ENCODE measurements around the gene CCDC188.

The CCDC188 gene

DNA sequence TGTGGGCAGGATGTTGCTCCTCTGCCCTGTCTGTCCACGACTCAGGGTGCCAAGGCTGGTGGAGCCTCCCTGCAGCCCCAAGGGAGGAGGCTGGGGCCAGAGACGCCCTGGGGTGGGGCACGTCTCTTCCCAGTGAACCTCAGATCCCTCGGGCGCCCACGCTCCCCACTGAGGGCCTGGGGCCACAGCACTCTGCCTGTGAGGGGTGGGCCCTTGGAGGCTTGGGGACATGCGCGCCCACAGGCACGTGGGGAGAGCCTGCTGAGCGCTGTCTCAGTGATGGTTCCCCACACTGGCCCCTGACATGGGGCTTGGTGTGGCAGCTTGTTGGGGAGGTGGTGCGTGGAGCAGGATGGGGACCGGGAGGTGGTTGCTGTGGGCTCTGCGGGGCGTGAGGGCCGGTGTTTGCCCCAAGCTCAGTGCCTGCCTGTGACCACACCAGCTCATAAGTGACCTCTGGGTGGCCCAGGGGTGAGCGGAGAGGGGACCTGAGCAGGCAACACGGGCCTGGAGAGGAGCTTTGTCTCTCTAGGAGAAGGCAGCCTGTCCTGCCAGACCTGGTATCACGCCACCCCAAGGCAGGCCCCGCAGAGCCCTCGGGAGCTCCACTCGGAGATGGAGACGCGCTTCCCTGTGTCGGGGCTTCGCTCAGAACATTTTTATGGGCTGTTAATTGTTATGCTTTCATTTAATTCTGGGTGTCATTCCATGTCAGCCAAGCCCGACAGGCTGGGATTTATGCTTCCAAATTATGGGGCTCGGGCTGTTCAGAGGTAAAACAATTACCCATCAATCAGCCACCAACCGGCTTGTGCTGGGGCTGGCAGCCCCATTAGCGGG is 27.4 kb upstream of the CCDC188 start:
- Histone ChIP-seq H3K9ac (ENCODE audit: low read depth in 1 of 2, low read length in 2 of 2) (no peak overlapping the region), H3K4me3 (ENCODE audit: low read length in 2 of 2) (no peak overlapping the region), H3K27ac (ENCODE audit: low read depth in 2 of 2, low read length in 2 of 2) (no peak overlapping the region)

GRCh38 chr22:20177217-20177911 is 26.5 kb upstream of the CCDC188 start:
- no peaks in the 10 kb centered on the region for H3K36me3 ChIP-seq (ENCODE audit: control insufficient read depth in 2 of 2, insufficient read depth in 2 of 2, low read length in 2 of 2)
- H3K4me3 ChIP-seq (ENCODE audit: low read length in 2 of 2) = no peak overlapping the region
- no peak overlapping the region for H3K27ac ChIP-seq (ENCODE audit: low read depth in 2 of 2, low read length in 2 of 2)
- H3K27me3 ChIP-seq (ENCODE audit: control insufficient read depth in 2 of 2, insufficient read depth in 2 of 2, low read length in 2 of 2) = peaks cover 0 to 2% of the 10 kb centered on the region in 2 donors
- no peaks in the 10 kb centered on the region for H3K9me3 ChIP-seq (ENCODE audit: control insufficient read depth in 2 of 2, low read length in 2 of 2)
- H3K9ac ChIP-seq (ENCODE audit: low read depth in 1 of 2, low read length in 2 of 2) = no peak overlapping the region
- no peaks in the 10 kb centered on the region for H3K4me1 ChIP-seq (ENCODE audit: control insufficient read depth in 2 of 2, insufficient read depth in 2 of 2, low read length in 2 of 2)

More for the DNA sequence above, 27.4 kb upstream of the CCDC188 start:
- H3K27me3 ChIP-seq (ENCODE audit: control insufficient read depth in 2 of 2, insufficient read depth in 2 of 2, low read length in 2 of 2) = peaks cover 0 to 2% of the 10 kb centered on the region in 2 donors
- no peaks in the 10 kb centered on the region for H3K9me3 ChIP-seq (ENCODE audit: control insufficient read depth in 2 of 2, low read length in 2 of 2)
- no peaks in the 10 kb centered on the region for H3K4me1 ChIP-seq (ENCODE audit: control insufficient read depth in 2 of 2, insufficient read depth in 2 of 2, low read length in 2 of 2)
- H3K36me3 ChIP-seq (ENCODE audit: control insufficient read depth in 2 of 2, insufficient read depth in 2 of 2, low read length in 2 of 2) = no peaks in the 10 kb centered on the region

GRCh38 chr22:20176421-20177085 is 25.7 kb upstream of the CCDC188 start:
- peaks cover 0 to 2% of the 10 kb centered on the region in 2 donors for H3K27me3 ChIP-seq (ENCODE audit: control insufficient read depth in 2 of 2, insufficient read depth in 2 of 2, low read length in 2 of 2)
- H3K4me3 ChIP-seq (ENCODE audit: low read length in 2 of 2) = no peak overlapping the region
- H3K4me1 ChIP-seq (ENCODE audit: control insufficient read depth in 2 of 2, insufficient read depth in 2 of 2, low read length in 2 of 2) = no peaks in the 10 kb centered on the region
- H3K9ac ChIP-seq (ENCODE audit: low read depth in 1 of 2, low read length in 2 of 2) = no peak overlapping the region
- no peaks in the 10 kb centered on the region for H3K36me3 ChIP-seq (ENCODE audit: control insufficient read depth in 2 of 2, insufficient read depth in 2 of 2, low read length in 2 of 2)
- H3K9me3 ChIP-seq (ENCODE audit: control insufficient read depth in 2 of 2, low read length in 2 of 2) = no peaks in the 10 kb centered on the region
- H3K27ac ChIP-seq (ENCODE audit: low read depth in 2 of 2, low read length in 2 of 2) = no peak overlapping the region

- Histone ChIP-seq H3K36me3 (ENCODE audit: control insufficient read depth in 2 of 2, insufficient read depth in 2 of 2, low read length in 2 of 2) (no peaks in the 10 kb centered on the region), H3K27me3 (ENCODE audit: control insufficient read depth in 2 of 2, insufficient read depth in 2 of 2, low read length in 2 of 2) (peaks cover 0 to 2% of the 10 kb centered on the region in 2 donors), H3K9ac (ENCODE audit: low read depth in 1 of 2, low read length in 2 of 2) (no peak overlapping the region), H3K27ac (ENCODE audit: low read depth in 2 of 2, low read length in 2 of 2) (no peak overlapping the region), H3K4me1 (ENCODE audit: control insufficient read depth in 2 of 2, insufficient read depth in 2 of 2, low read length in 2 of 2) (no peaks in the 10 kb centered on the region), H3K9me3 (ENCODE audit: control insufficient read depth in 2 of 2, low read length in 2 of 2) (no peaks in the 10 kb centered on the region), H3K4me3 (ENCODE audit: low read length in 2 of 2) (no peak overlapping the region)
Measured at GRCh38 chr22:20175597-20175900, 24.7 kb upstream of the CCDC188 start.

GRCh38 chr22:20174785-20175596 is 24.1 kb upstream of the CCDC188 start:
- Histone ChIP-seq H3K27ac (ENCODE audit: low read depth in 2 of 2, low read length in 2 of 2) (no peak overlapping the region), H3K9ac (ENCODE audit: low read depth in 1 of 2, low read length in 2 of 2) (no peak overlapping the region), H3K4me1 (ENCODE audit: control insufficient read depth in 2 of 2, insufficient read depth in 2 of 2, low read length in 2 of 2) (no peaks in the 10 kb centered on the region), H3K36me3 (ENCODE audit: control insufficient read depth in 2 of 2, insufficient read depth in 2 of 2, low read length in 2 of 2) (no peaks in the 10 kb centered on the region), H3K9me3 (ENCODE audit: control insufficient read depth in 2 of 2, low read length in 2 of 2) (no peaks in the 10 kb centered on the region), H3K4me3 (ENCODE audit: low read length in 2 of 2) (no peak overlapping the region), H3K27me3 (ENCODE audit: control insufficient read depth in 2 of 2, insufficient read depth in 2 of 2, low read length in 2 of 2) (peaks cover 0 to 2% of the 10 kb centered on the region in 2 donors)

GRCh38 chr22:20173772-20174171 is 22.9 kb upstream of the CCDC188 start:
- H3K9me3 ChIP-seq (ENCODE audit: control insufficient read depth in 2 of 2, low read length in 2 of 2) = no peaks in the 10 kb centered on the region
- peaks cover 0 to 2% of the 10 kb centered on the region in 2 donors for H3K27me3 ChIP-seq (ENCODE audit: control insufficient read depth in 2 of 2, insufficient read depth in 2 of 2, low read length in 2 of 2)
- no peaks in the 10 kb centered on the region for H3K36me3 ChIP-seq (ENCODE audit: control insufficient read depth in 2 of 2, insufficient read depth in 2 of 2, low read length in 2 of 2)
- no peak overlapping the region for H3K9ac ChIP-seq (ENCODE audit: low read depth in 1 of 2, low read length in 2 of 2)
- H3K27ac ChIP-seq (ENCODE audit: low read depth in 2 of 2, low read length in 2 of 2) = no peak overlapping the region
- H3K4me3 ChIP-seq (ENCODE audit: low read length in 2 of 2) = no peak overlapping the region
- no peaks in the 10 kb centered on the region for H3K4me1 ChIP-seq (ENCODE audit: control insufficient read depth in 2 of 2, insufficient read depth in 2 of 2, low read length in 2 of 2)

- no peaks in the 10 kb centered on the region for H3K36me3 ChIP-seq (ENCODE audit: control insufficient read depth in 2 of 2, insufficient read depth in 2 of 2, low read length in 2 of 2)
- H3K27me3 ChIP-seq (ENCODE audit: control insufficient read depth in 2 of 2, insufficient read depth in 2 of 2, low read length in 2 of 2) = peaks cover 0 to 2% of the 10 kb centered on the region in 2 donors
- H3K9me3 ChIP-seq (ENCODE audit: control insufficient read depth in 2 of 2, low read length in 2 of 2) = no peaks in the 10 kb centered on the region
- no peak overlapping the region for H3K4me3 ChIP-seq (ENCODE audit: low read length in 2 of 2)
- H3K9ac ChIP-seq (ENCODE audit: low read depth in 1 of 2, low read length in 2 of 2) = no peak overlapping the region
- H3K27ac ChIP-seq (ENCODE audit: low read depth in 2 of 2, low read length in 2 of 2) = no peak overlapping the region
- H3K4me1 ChIP-seq (ENCODE audit: control insufficient read depth in 2 of 2, insufficient read depth in 2 of 2, low read length in 2 of 2) = no peaks in the 10 kb centered on the region
Measured at GRCh38 chr22:20173246-20173645, 22.4 kb upstream of the CCDC188 start.

GRCh38 chr22:20172141-20172613 is 21.3 kb upstream of the CCDC188 start:
- Histone ChIP-seq H3K27me3 (ENCODE audit: control insufficient read depth in 2 of 2, insufficient read depth in 2 of 2, low read length in 2 of 2) (peaks cover 0 to 2% of the 10 kb centered on the region in 2 donors), H3K4me1 (ENCODE audit: control insufficient read depth in 2 of 2, insufficient read depth in 2 of 2, low read length in 2 of 2) (no peaks in the 10 kb centered on the region), H3K27ac (ENCODE audit: low read depth in 2 of 2, low read length in 2 of 2) (no peak overlapping the region), H3K9me3 (ENCODE audit: control insufficient read depth in 2 of 2, low read length in 2 of 2) (no peaks in the 10 kb centered on the region), H3K9ac (ENCODE audit: low read depth in 1 of 2, low read length in 2 of 2) (no peak overlapping the region), H3K36me3 (ENCODE audit: control insufficient read depth in 2 of 2, insufficient read depth in 2 of 2, low read length in 2 of 2) (no peaks in the 10 kb centered on the region), H3K4me3 (ENCODE audit: low read length in 2 of 2) (no peak overlapping the region)

DNA sequence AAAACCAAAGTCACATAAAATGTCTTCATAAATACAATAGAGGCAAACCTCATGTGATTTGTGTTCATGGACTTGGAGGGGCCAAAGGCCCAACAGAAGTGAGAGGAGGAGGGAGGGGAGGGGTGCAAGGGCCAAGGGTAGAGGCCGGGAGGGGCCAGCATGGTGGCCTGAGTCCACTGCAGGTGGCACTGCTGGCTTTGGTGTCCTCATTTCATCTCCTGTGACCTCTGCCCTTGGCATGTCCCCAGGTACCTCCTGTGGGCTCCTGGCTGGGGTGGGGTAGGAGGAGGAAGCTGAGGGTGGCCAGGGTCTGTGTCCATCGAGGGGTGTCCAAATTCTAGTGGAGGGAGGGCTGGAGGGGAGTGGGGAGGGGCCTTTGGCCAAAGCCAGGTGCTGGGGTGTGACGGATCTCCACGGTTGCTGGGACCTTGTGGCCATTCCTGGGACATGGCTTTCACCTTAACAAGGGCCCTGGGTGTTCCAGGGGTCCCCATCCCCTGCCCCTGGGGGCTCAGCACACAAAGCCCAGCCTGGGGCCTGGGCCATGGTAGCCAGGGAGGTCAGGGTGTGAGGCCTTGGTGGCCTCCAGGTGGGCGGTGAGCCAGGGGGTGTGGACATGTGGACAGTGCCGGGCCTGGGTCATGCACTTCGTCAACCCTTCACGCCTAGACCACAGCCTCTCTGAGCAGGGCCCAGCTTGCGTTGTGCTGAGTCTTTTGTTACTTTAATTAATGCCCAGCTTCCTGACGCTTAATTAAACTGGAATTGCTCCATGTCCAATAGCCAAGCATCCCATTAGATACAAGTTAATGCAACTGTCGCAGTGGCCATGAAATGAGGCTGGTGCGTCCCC is 20.7 kb upstream of the CCDC188 start:
- Histone ChIP-seq H3K27me3 (ENCODE audit: control insufficient read depth in 2 of 2, insufficient read depth in 2 of 2, low read length in 2 of 2) (peaks cover 0 to 2% of the 10 kb centered on the region in 2 donors), H3K9ac (ENCODE audit: low read depth in 1 of 2, low read length in 2 of 2) (no peak overlapping the region), H3K9me3 (ENCODE audit: control insufficient read depth in 2 of 2, low read length in 2 of 2) (no peaks in the 10 kb centered on the region), H3K27ac (ENCODE audit: low read depth in 2 of 2, low read length in 2 of 2) (no peak overlapping the region), H3K36me3 (ENCODE audit: control insufficient read depth in 2 of 2, insufficient read depth in 2 of 2, low read length in 2 of 2) (no peaks in the 10 kb centered on the region), H3K4me1 (ENCODE audit: control insufficient read depth in 2 of 2, insufficient read depth in 2 of 2, low read length in 2 of 2) (no peaks in the 10 kb centered on the region), H3K4me3 (ENCODE audit: low read length in 2 of 2) (no peak overlapping the region)

All from mucosa of rectum (tissue), 2 donors.